SK-N-MC (cell line): ENCODE results near the gene CYP27A1.

ENCODE experiments used
- EZH2 ChIP-seq: fragments of 200-600 bp; sonication (generic); IDR thresholded peaks from one replicate; pipeline ENCODE4 v1.6.1; 2017; ENCODE audit warnings: antibody characterized with exemption
- FOXP2 ChIP-seq: optimal IDR thresholded peaks from 2 replicates; pipeline ENCODE3; 2011; ENCODE audit warnings: mild to moderate bottlenecking, moderate library complexity; ENCODE audit not compliant: insufficient read depth; ENCODE audit errors: extremely low read length, control extremely low read depth
- POLR2AphosphoS5 ChIP-seq: IDR thresholded peaks from 2 replicates; pipeline ENCODE4 v1.6.1; 2012; ENCODE audit warnings: mild to moderate bottlenecking, low read depth, low read length, borderline replicate concordance

DNA sequence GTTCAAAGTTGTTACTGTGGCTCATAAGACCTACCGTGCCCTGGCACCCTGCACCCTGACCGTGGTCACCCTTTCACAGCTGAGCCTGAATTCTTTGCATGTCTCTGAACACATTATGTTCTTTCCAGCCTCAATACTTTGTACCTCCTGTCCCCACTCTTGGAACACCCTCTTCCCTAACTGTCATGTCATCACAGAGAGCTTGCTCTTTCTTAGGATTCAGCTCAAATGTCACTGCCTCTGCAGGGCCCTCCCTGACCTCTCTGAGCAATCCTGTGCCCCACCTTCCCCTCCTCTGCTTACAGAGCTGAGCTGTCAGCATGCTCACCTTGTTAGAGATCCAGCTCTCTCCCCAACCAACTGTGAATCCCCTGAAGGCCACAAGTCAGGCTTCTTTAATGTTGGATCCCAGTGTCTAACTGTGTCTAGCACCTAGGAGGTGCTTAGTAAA is 34.6 kb downstream of the CYP27A1 start:
- TF ChIP-seq POLR2AphosphoS5 (no peak), EZH2 (no peak), FOXP2 (no peak)
